PFSK-1 (cell line): ENCODE measurements around the gene ATG9A.

Experiments
- FOXP2 ChIP-seq: optimal IDR thresholded peaks from 2 replicates; pipeline ENCODE3; 2011; ENCODE audit warnings: borderline replicate concordance, control low read depth, inconsistent platforms; ENCODE audit not compliant: insufficient read depth; ENCODE audit errors: extremely low read length, extremely low read depth
- POLR2AphosphoS5 ChIP-seq: IDR thresholded peaks from 2 replicates; pipeline ENCODE4 v1.6.1; 2012; ENCODE audit warnings: low read depth, mild to moderate bottlenecking, control low read depth, low read length, moderate library complexity
- REST ChIP-seq, 2 experiments: IDR thresholded peaks; 2 replicates each; pipeline versions ENCODE4 v1.6.1 to v1.8.0; 2011 to 2012; ENCODE audit warnings: low read depth in 2 of 2, low read length in 2 of 2, control low read depth in 1 of 2, inconsistent platforms in 1 of 2, mild to moderate bottlenecking in 1 of 2, moderate library complexity in 1 of 2; ENCODE audit not compliant: insufficient read depth in 1 of 2
- SIN3A ChIP-seq: IDR thresholded peaks from 2 replicates; pipeline ENCODE4 v1.6.1; 2012; ENCODE audit warnings: mild to moderate bottlenecking, low read length, moderate library complexity, borderline replicate concordance; ENCODE audit not compliant: insufficient read depth
- TAF1 ChIP-seq: IDR thresholded peaks from 2 replicates; pipeline ENCODE4 v1.6.1; 2012; ENCODE audit warnings: low read length, control low read depth, borderline replicate concordance; ENCODE audit not compliant: insufficient read depth

The ATG9A gene

GRCh38 chr2:219252900-219253752, 23.7 kb upstream of the ATG9A start, which contains the start of gene TUBA4B:
TSS of gene TUBA4B (plus strand) at chr2:219253243. CDS start at chr2:219253408, 165 bp downstream.
- TF ChIP-seq POLR2AphosphoS5 (no peak), TAF1 (no peak)

GRCh38 chr2:219252570-219252899, 23.1 kb upstream of the ATG9A start:
- TF ChIP-seq FOXP2 = no peak
- no peak for TF ChIP-seq POLR2AphosphoS5
- TF ChIP-seq SIN3A = no peak
- no peak for TF ChIP-seq TAF1
- no peak for TF ChIP-seq REST (IDR thresholded peaks at IDR 0.05; ENCODE audit: insufficient read depth in 1 of 2, low read depth in 2 of 2, low read length in 2 of 2)

- no peak for TF ChIP-seq POLR2AphosphoS5
- no peak for TF ChIP-seq FOXP2
- TF ChIP-seq REST (IDR thresholded peaks at IDR 0.05; ENCODE audit: insufficient read depth in 1 of 2, low read depth in 2 of 2, low read length in 2 of 2) = no peak
- TF ChIP-seq SIN3A = no peak
- no peak for TF ChIP-seq TAF1
Observed at GRCh38 chr2:219252084-219252483, 22.6 kb upstream of the ATG9A start.

GRCh38 chr2:219251656-219252055, 22.2 kb upstream of the ATG9A start:
- no peak for TF ChIP-seq REST (IDR thresholded peaks at IDR 0.05; ENCODE audit: insufficient read depth in 1 of 2, low read depth in 2 of 2, low read length in 2 of 2)
- TF ChIP-seq TAF1 = no peak
- TF ChIP-seq FOXP2 = no peak
- no peak for TF ChIP-seq POLR2AphosphoS5
- no peak for TF ChIP-seq SIN3A

- TF ChIP-seq TAF1 (no peak), POLR2AphosphoS5 (no peak), FOXP2 (no peak)
Observed at GRCh38 chr2:219250049-219250781, 20.8 kb upstream of the ATG9A start.
